GM10248 (cell line): Measurements from ENCODE around the gene NTM.

Experiments used
- CTCF ChIA-PET: fragments of 300-600 bp; sonication (Branson Sonifier 250); formaldehyde crosslinking; extraction: SDS; loops from one replicate; lab custom pipeline; 2021; ENCODE audit warnings: antibody characterized with exemption; lab: Yijun Ruan, JAX
- POLR2A ChIA-PET: fragments of 350-650 bp; sonication (Branson Sonifier 250); formaldehyde crosslinking; extraction: SDS; loops from one replicate; lab custom pipeline; 2020; ENCODE audit warnings: antibody characterized with exemption; lab: Yijun Ruan, JAX
- DNase-seq: peaks from one replicate; pipeline ENCODE4 v3.0.0; 2012; ENCODE audit errors: extremely low spot score
- CTCF ChIP-seq: IDR thresholded peaks from 2 replicates; pipeline ENCODE4 v1.5.1; 2012; ENCODE audit warnings: mild to moderate bottlenecking, low read depth; ENCODE audit errors: extremely low read depth, missing control alignments, control extremely low read depth

NTM gene

GRCh38 chr11:131734871-131735270 is 364.5 kb downstream of the NTM start:
- no peak for DNase-seq
- ChIA-PET POLR2A (no interaction called here), CTCF (interaction anchor here (2.2 to 2.8 kb wide), 2 partner anchors 12 to 40 kb away, joined by 6 to 23 read pairs; no protein-coding TSS in a partner anchor)
- no peak for TF ChIP-seq CTCF

GRCh38 chr11:131737357-131737756 is 366.9 kb downstream of the NTM start:
- POLR2A ChIA-PET, result no interaction called here

GRCh38 chr11:131739243-131739882 is 368.9 kb downstream of the NTM start:
- ChIA-PET POLR2A (no interaction called here), CTCF (interaction anchor here (1.1 to 1.8 kb wide), 3 partner anchors 9 to 19 kb away, joined by 3 to 9 read pairs (median 4); no protein-coding TSS in a partner anchor)
- DNase-seq, result no peak
- TF ChIP-seq CTCF, result no peak

More at GRCh38 chr11:131737357-131737756, 366.9 kb downstream of the NTM start:
- CTCF ChIA-PET, result interaction anchor here (1.6 to 2.8 kb wide), 2 partner anchors 10 to 28 kb away, joined by 3 to 23 read pairs; no protein-coding TSS in a partner anchor
- TF ChIP-seq CTCF, result no peak
- no peak for DNase-seq

GRCh38 chr11:131744847-131745246 is 374.4 kb downstream of the NTM start:
- DNase-seq, result no peak
- no peak for TF ChIP-seq CTCF
- ChIA-PET CTCF (no interaction called here), POLR2A (no interaction called here)

GRCh38 chr11:131745405-131745804 is 375.0 kb downstream of the NTM start:
- ChIA-PET CTCF (interaction anchor here (3.6 to 4.2 kb wide), 2 partner anchors 13 to 1195 kb away, joined by 22 to 35 read pairs; no protein-coding TSS in a partner anchor), POLR2A (no interaction called here)
- no peak for DNase-seq
- no peak for TF ChIP-seq CTCF

GRCh38 chr11:131746201-131746600 is 375.8 kb downstream of the NTM start:
- DNase-seq, result no peak
- no peak for TF ChIP-seq CTCF
- ChIA-PET POLR2A (no interaction called here), CTCF (interaction anchor here (1.5 to 4.2 kb wide), 5 partner anchors 10 to 1194 kb away, joined by 4 to 35 read pairs (median 22); no protein-coding TSS in a partner anchor)
